Peyer's patch (tissue), 4 donors: ENCODE measurements around the gene ZNF311.

ENCODE experiments used
- CTCF ChIP-seq, 6 experiments: fragments of 450-650 bp in 4 of 6; fragments of 200-600 bp in 2 of 6; sonication (generic) in 1 of 6; IDR thresholded peaks; one replicate each; pipeline ENCODE4 v1.5.1; 2017 to 2019; ENCODE audit warnings: antibody characterized with exemption in 6 of 6, mild to moderate bottlenecking in 3 of 6, moderate library complexity in 1 of 6
- POLR2A ChIP-seq, 2 donors: fragments of 450-650 bp; IDR thresholded peaks; one replicate each; pipeline ENCODE4 v1.5.1; 2017; ENCODE audit warnings: antibody characterized with exemption in 2 of 2, mild to moderate bottlenecking in 2 of 2, moderate library complexity in 2 of 2

- TF ChIP-seq CTCF (IDR thresholded peaks at IDR 0.05) (no peak), POLR2A (IDR thresholded peaks at IDR 0.05) (no peak)
These were observed 9.9 kb downstream of the ZNF311 start for GRCh38 chr6:28995093-28995650.
